HCT116 (cell line): ENCODE measurements around the gene HIVEP1. TPM values are rescaled to one million over a fixed set of nuclear protein-coding genes. Genes with fewer than 3 reads are reported as not detected.

Experiments
- ATAC-seq: fragments of 200-7000 bp; cut with Tn5 transposase; 2 replicates; pipeline ENCODE4 v1.9.1; 2020; ENCODE audit warnings: mild to moderate bottlenecking, moderate library complexity
- BruUV-seq: library from RNA; stranded (reverse); fragments of 400-500 nt; replicated peaks from 2 replicates; lab custom pipeline; 2021; lab: Mats Ljungman, UMichigan
- CTCF ChIA-PET: fragments of 300-600 bp; sonication (Branson Sonifier 250); formaldehyde crosslinking; loops from one replicate; lab custom pipeline; 2021; ENCODE audit warnings: antibody characterized with exemption; lab: Charles Lee
- POLR2A ChIA-PET: fragments of 300-600, 350-600 bp; sonication (Branson Sonifier 250); formaldehyde crosslinking; loops from one replicate; lab custom pipeline; 2021; ENCODE audit warnings: antibody characterized with exemption; lab: Charles Lee
- RAD21 ChIA-PET, 2 experiments: fragments of 300-600 bp; sonication (Branson Sonifier 250); formaldehyde crosslinking; loops; one replicate each; lab custom pipeline; 2023; ENCODE audit warnings: low total read pairs in 2 of 2; ENCODE audit not compliant: uncharacterized antibody in 2 of 2, unreplicated experiment in 2 of 2, low non-redundant PET in 1 of 2; lab: Charles Lee
- DNase-seq: peaks from one replicate; pipeline ENCODE4 v3.0.0-alpha.2; 2010; ENCODE audit warnings: low read depth, low spot score
- H2AFZ ChIP-seq: fragments of 200-600 bp; shearing (Covaris generic), sonication (generic); 2 replicates; pipeline ENCODE4 v1.6.1; 2017; ENCODE audit warnings: low read depth, mixed run types, mixed read lengths, antibody characterized with exemption, low read length; ENCODE audit not compliant: poor library complexity, severe bottlenecking
- H3K27ac ChIP-seq: 2 replicates; pipeline ENCODE4 v1.5.1; 2012; ENCODE audit warnings: low read depth, low read length
- H3K27me3 ChIP-seq: fragments of 200-600 bp; sonication (generic); 2 replicates; pipeline ENCODE4 v1.6.1; 2016; ENCODE audit warnings: mixed run types, low read length, mixed read lengths; ENCODE audit not compliant: insufficient read depth
- H3K36me3 ChIP-seq, 2 experiments: fragments of 200-500 bp in 1 of 2; fragments of 200-600 bp in 1 of 2; sonication (Bioruptor generic) in 1 of 2; sonication (generic) in 1 of 2; 2 replicates each; pipeline versions ENCODE4 v1.5.1 to v1.6.1; 2014 to 2016; ENCODE audit warnings: low read length in 2 of 2, inconsistent platforms in 1 of 2, mixed read lengths in 1 of 2, mixed run types in 1 of 2; ENCODE audit not compliant: insufficient read depth in 2 of 2, control insufficient read depth in 1 of 2
- H3K4me1 ChIP-seq, 2 experiments: fragments of 200-600 bp in 1 of 2; sonication (generic) in 1 of 2; 2 replicates each; pipeline versions ENCODE4 v1.5.1 to v1.6.1; 2012 to 2017; ENCODE audit warnings: low read length in 2 of 2, inconsistent platforms in 1 of 2, mild to moderate bottlenecking in 1 of 2, mixed read lengths in 1 of 2, mixed run types in 1 of 2, moderate library complexity in 1 of 2; ENCODE audit not compliant: insufficient read depth in 2 of 2, control insufficient read depth in 1 of 2
- H3K4me2 ChIP-seq: fragments of 200-600 bp; sonication (generic); 2 replicates; pipeline ENCODE4 v1.6.1; 2017; ENCODE audit warnings: mixed run types, low read length, mixed read lengths
- H3K4me3 ChIP-seq, 2 experiments: fragments of 200-600 bp in 1 of 2; sonication (generic) in 1 of 2; replicated peaks in 1 of 2; 2 replicates each; pipeline ENCODE4 v1.5.1; 2011 to 2016; ENCODE audit warnings: low read length in 2 of 2, control low read depth in 1 of 2, low read depth in 1 of 2, mild to moderate bottlenecking in 1 of 2, mixed read lengths in 1 of 2, mixed run types in 1 of 2
- H3K79me2 ChIP-seq: fragments of 200-600 bp; sonication (generic); 2 replicates; pipeline ENCODE4 v1.6.1; 2017; ENCODE audit warnings: mild to moderate bottlenecking, mixed run types, low read length, moderate library complexity, mixed read lengths; ENCODE audit not compliant: insufficient read depth
- H3K9ac ChIP-seq: fragments of 200-600 bp; sonication (generic); 2 replicates; pipeline ENCODE4 v1.6.1; 2016; ENCODE audit warnings: low read length, mixed read lengths
- H3K9me2 ChIP-seq: fragments of 200-600 bp; sonication (generic), shearing (Covaris generic); 2 replicates; pipeline ENCODE4 v1.6.1; 2017; ENCODE audit warnings: mixed run types, mild to moderate bottlenecking, moderate library complexity; ENCODE audit not compliant: insufficient read depth
- H3K9me3 ChIP-seq, 2 experiments: fragments of 200-500 bp in 1 of 2; fragments of 200-600 bp in 1 of 2; sonication (Bioruptor generic) in 1 of 2; sonication (generic) in 1 of 2; 2 replicates each; pipeline ENCODE4 v1.6.1; 2014 to 2017; ENCODE audit warnings: low read length in 2 of 2, mixed read lengths in 2 of 2, inconsistent platforms in 1 of 2, low read depth in 1 of 2, mild to moderate bottlenecking in 1 of 2, mixed run types in 1 of 2, moderate library complexity in 1 of 2; ENCODE audit not compliant: control insufficient read depth in 1 of 2, insufficient read depth in 1 of 2
- H4K20me1 ChIP-seq: fragments of 200-600 bp; sonication (generic), shearing (Covaris generic); 2 replicates; pipeline ENCODE4 v1.6.1; 2017; ENCODE audit warnings: mixed run types, mild to moderate bottlenecking, moderate library complexity; ENCODE audit not compliant: insufficient read depth
- EZH2phosphoT487 ChIP-seq: fragments of 200-600 bp; IDR thresholded peaks from 2 replicates; pipeline ENCODE4 v1.6.1; 2018; ENCODE audit warnings: antibody characterized with exemption, borderline replicate concordance
- FOSL1 ChIP-seq: IDR thresholded peaks from 2 replicates; pipeline ENCODE4 v1.6.1; 2012; ENCODE audit warnings: low read depth
- RAD21 ChIP-seq: IDR thresholded peaks from 2 replicates; pipeline ENCODE4 v1.6.1; 2012; ENCODE audit warnings: low read depth, mild to moderate bottlenecking
- TCF7L2 ChIP-seq: IDR thresholded peaks from 2 replicates; pipeline ENCODE4 v1.7.0; 2011; ENCODE audit warnings: borderline replicate concordance, inconsistent platforms; ENCODE audit not compliant: insufficient read depth, insufficient read length; ENCODE audit errors: extremely low read depth
- intact Hi-C: fragments of 100-400 bp; cut with micrococcal nuclease; formaldehyde crosslinking; loops from 2 replicates; pipeline ENCODE4 v1.10.0; 2022
- total RNA-seq: library from RNA; stranded (reverse); gene quantifications from one replicate; pipeline ENCODE4 v1.2.1, GENCODE V29; 2021; ENCODE audit not compliant: unreplicated experiment
- TF ChIP-seq, protein P1 (sequence below), 3 experiments: fragments of 200-600 bp in 1 of 3; sonication (generic) in 1 of 3; IDR thresholded peaks in 2 of 3; conservative IDR thresholded peaks in 1 of 3; 2 replicates each; pipeline ENCODE4 v1.5.1; 2012 to 2017; ENCODE audit warnings: low read depth in 2 of 3, low read length in 2 of 3, antibody characterized with exemption in 1 of 3, borderline replicate concordance in 1 of 3, control low read depth in 1 of 3, mild to moderate bottlenecking in 1 of 3, mixed read lengths in 1 of 3, mixed run types in 1 of 3, moderate library complexity in 1 of 3; ENCODE audit not compliant: insufficient read depth in 1 of 3

Gene HIVEP1
- total RNA-seq, 1 experiment from 2014 or later = 11.2 TPM

DNA sequence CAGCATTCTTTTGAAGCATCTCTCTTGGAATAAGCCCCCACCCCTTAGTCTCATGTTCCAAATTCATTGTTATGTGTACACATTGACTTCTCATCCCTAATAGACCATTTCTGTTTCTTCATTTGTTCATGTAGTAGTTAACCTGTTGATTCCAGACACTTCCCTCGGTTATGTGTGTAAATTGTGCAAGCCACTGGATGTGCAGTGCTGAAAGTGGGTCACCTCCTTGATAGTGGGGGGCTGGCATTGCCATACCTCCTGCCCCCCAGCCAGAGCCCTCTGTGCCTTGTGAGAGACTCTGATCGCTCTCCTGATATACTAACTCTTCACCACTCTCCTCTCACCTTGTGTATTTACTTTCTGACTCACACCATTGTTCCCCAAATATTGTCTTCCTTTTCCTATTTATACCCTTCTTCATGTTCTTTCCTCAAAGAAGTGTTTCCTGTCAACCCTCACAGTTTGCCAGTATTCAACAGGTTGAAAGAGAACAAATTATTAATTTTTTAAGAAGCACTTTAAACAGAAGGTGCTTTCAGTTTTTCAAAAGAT, 59.0 kb downstream of the HIVEP1 start:
- Histone ChIP-seq H3K79me2 (no peaks in the 10 kb centered on the region), H3K9ac (no peak overlapping the region), H3K9me3 (no peaks in the 10 kb centered on the region), H3K27me3 (no peaks in the 10 kb centered on the region), H3K36me3 (no peaks in the 10 kb centered on the region), H3K27ac (no peak overlapping the region), H3K9me2 (no peaks in the 10 kb centered on the region), H2AFZ (no peak overlapping the region), H3K4me3 (no peak overlapping the region), H3K4me1 (peaks cover 0 to 4% of the 10 kb centered on the region in 2 experiments; a peak in 1 of 4 replicates), H3K4me2 (no peak overlapping the region), H4K20me1 (no peaks in the 10 kb centered on the region; the same call in 1 of the 2 replicates)
- POLR2A ChIA-PET = no interaction called here
- RAD21 ChIA-PET = no interaction called here
- CTCF ChIA-PET = no interaction called here
- no peak for DNase-seq
- BruUV-seq = no TSS peak
- ATAC-seq = no peak
- TF ChIP-seq TCF7L2 (no peak), RAD21 (no peak), FOSL1 (no peak)
- TF ChIP-seq, protein P1, sequence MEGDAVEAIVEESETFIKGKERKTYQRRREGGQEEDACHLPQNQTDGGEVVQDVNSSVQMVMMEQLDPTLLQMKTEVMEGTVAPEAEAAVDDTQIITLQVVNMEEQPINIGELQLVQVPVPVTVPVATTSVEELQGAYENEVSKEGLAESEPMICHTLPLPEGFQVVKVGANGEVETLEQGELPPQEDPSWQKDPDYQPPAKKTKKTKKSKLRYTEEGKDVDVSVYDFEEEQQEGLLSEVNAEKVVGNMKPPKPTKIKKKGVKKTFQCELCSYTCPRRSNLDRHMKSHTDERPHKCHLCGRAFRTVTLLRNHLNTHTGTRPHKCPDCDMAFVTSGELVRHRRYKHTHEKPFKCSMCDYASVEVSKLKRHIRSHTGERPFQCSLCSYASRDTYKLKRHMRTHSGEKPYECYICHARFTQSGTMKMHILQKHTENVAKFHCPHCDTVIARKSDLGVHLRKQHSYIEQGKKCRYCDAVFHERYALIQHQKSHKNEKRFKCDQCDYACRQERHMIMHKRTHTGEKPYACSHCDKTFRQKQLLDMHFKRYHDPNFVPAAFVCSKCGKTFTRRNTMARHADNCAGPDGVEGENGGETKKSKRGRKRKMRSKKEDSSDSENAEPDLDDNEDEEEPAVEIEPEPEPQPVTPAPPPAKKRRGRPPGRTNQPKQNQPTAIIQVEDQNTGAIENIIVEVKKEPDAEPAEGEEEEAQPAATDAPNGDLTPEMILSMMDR (IDR thresholded peaks at IDR 0.05 in 2 of 3, conservative IDR thresholded peaks at IDR 0.05 in 1 of 3; ENCODE audit: borderline replicate concordance in 1 of 3, insufficient read depth in 1 of 3, low read depth in 2 of 3, low read length in 2 of 3) = no peak
- intact Hi-C loops = no loop called here

DNA sequence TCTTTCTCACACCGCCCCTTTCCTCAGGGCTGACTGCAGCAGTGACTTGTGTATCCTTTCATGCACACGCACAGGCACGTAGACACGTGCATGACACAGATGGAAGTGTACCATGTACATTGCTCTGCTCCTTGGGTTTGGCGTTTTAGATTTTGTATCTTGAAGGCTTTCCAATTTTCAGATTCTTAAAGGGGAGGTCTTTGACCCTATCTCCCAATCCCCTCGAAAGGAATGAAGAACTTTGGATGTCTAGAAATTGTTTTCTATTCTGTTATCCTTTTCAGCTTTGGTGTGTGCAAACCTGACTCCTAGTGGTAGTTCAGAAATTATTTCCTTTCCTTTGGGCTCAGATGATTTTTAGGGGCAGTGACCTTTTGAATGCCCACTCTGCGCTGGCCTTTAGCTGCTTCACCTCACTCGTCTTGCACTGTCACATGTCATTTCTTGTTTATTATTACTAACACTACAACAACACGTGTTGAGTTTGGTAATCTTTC, 63.0 kb downstream of the HIVEP1 start:
- H3K27ac ChIP-seq = no peak overlapping the region
- no peak for DNase-seq
- RAD21 ChIA-PET = no interaction called here
- no peaks in the 10 kb centered on the region for H3K27me3 ChIP-seq
- no peaks in the 10 kb centered on the region for H4K20me1 ChIP-seq
- H3K4me2 ChIP-seq = no peak overlapping the region
- H3K9me2 ChIP-seq = no peaks in the 10 kb centered on the region
- H3K79me2 ChIP-seq = no peaks in the 10 kb centered on the region
- BruUV-seq = no TSS peak
- no peaks in the 10 kb centered on the region for H3K36me3 ChIP-seq
- peaks cover 0 to 4% of the 10 kb centered on the region in 2 experiments; a peak in 1 of 4 replicates for H3K4me1 ChIP-seq
- H3K9ac ChIP-seq = no peak overlapping the region
- ATAC-seq = no peak
- intact Hi-C loops = loop anchor here (1.0 kb wide), 1 partner anchor 420 kb away; no protein-coding TSS in a partner anchor
- TF ChIP-seq EZH2phosphoT487 (no peak), RAD21 (peak; percentile 51)
- TF ChIP-seq, protein P1 (IDR thresholded peaks at IDR 0.05 in 2 of 3, conservative IDR thresholded peaks at IDR 0.05 in 1 of 3; ENCODE audit: borderline replicate concordance in 1 of 3, insufficient read depth in 1 of 3, low read depth in 2 of 3, low read length in 2 of 3) = peak; percentile 9 to 43 (median 35); a peak in 4 of 6 replicates
- TF ChIP-seq, all 23 proteins: peak for 2
- no peaks in the 10 kb centered on the region for H3K9me3 ChIP-seq
- H3K4me3 ChIP-seq = no peak overlapping the region
- no peak overlapping the region for H2AFZ ChIP-seq
- POLR2A ChIA-PET = no interaction called here
- CTCF ChIA-PET = interaction anchor here (1.0 to 1.1 kb wide), 2 partner anchors 415 to 419 kb away, joined by 3 to 4 read pairs; no protein-coding TSS in a partner anchor
